ENCODE data around the gene RHOG.
"Not testable (repeated sequence)": the region's sequence is repeated elsewhere in the genome, so short reads cannot be mapped to it uniquely, and the experiment has no call there.

Gene RHOG

GRCh38 chr11:3840870-3841425, at the start of gene RHOG:
TSS of gene RHOG (minus strand) at chr11:3840959. CDS start at chr11:3828138, 12,821 bp downstream.
- DNase-seq (ENCODE audit: low spot score) = peak; percentile 77

- DNase-seq (ENCODE audit: low spot score) = no peak
Observed at GRCh38 chr11:3890014-3890413, 49.3 kb upstream of the RHOG start.

GRCh38 chr11:3888876-3889275, 48.1 kb upstream of the RHOG start:
- DNase-seq (ENCODE audit: low spot score) = no peak

GRCh38 chr11:3886985-3887384, 46.2 kb upstream of the RHOG start:
- no peak for DNase-seq (ENCODE audit: low spot score)

- DNase-seq (ENCODE audit: low spot score) = no peak
Observed at GRCh38 chr11:3885855-3886254, 45.1 kb upstream of the RHOG start.

- no peak for DNase-seq (ENCODE audit: low spot score)
Observed at GRCh38 chr11:3882655-3883054, 41.9 kb upstream of the RHOG start.

GRCh38 chr11:3880724-3881123, 40.0 kb upstream of the RHOG start:
- no peak for DNase-seq (ENCODE audit: low spot score)

- DNase-seq (ENCODE audit: low spot score) = no peak
Observed at GRCh38 chr11:3879967-3880542, 39.3 kb upstream of the RHOG start.

GRCh38 chr11:3879216-3879966, 38.6 kb upstream of the RHOG start:
- DNase-seq (ENCODE audit: low spot score) = no peak

- no peak for DNase-seq (ENCODE audit: low spot score)
Observed at GRCh38 chr11:3878258-3878584, 37.5 kb upstream of the RHOG start.

- no peak for DNase-seq (ENCODE audit: low spot score)
Observed at GRCh38 chr11:3877364-3878257, 36.9 kb upstream of the RHOG start.

GRCh38 chr11:3876613-3877012, 35.9 kb upstream of the RHOG start:
- no peak for DNase-seq (ENCODE audit: low spot score)

GRCh38 chr11:3873712-3874349, 33.1 kb upstream of the RHOG start:
- DNase-seq (ENCODE audit: low spot score) = no peak

GRCh38 chr11:3867209-3868091, 26.7 kb upstream of the RHOG start:
- DNase-seq (ENCODE audit: low spot score) = no peak

GRCh38 chr11:3866836-3867208, 26.1 kb upstream of the RHOG start:
- DNase-seq (ENCODE audit: low spot score) = no peak

- DNase-seq (ENCODE audit: low spot score) = no peak
Observed at GRCh38 chr11:3866206-3866605, 25.4 kb upstream of the RHOG start.

GRCh38 chr11:3865388-3866193, 24.8 kb upstream of the RHOG start:
- no peak for DNase-seq (ENCODE audit: low spot score)

- DNase-seq (ENCODE audit: low spot score) = no peak
Observed at GRCh38 chr11:3861683-3862082, 20.9 kb upstream of the RHOG start.

- not testable (repeated sequence) for DNase-seq (ENCODE audit: low spot score)
Observed at GRCh38 chr11:3860898-3861393, 20.2 kb upstream of the RHOG start.

GRCh38 chr11:3860375-3860774, 19.6 kb upstream of the RHOG start:
- DNase-seq (ENCODE audit: low spot score) = no peak
